Measurements from ENCODE around the gene CRYZL1. TPM values are rescaled to one million over a fixed set of nuclear protein-coding genes. Genes with fewer than 3 reads are reported as not detected.
A peak's percentile ranks its signal among the peaks of the same experiment; 100 is the strongest.

Gene CRYZL1
- total and polyA plus RNA-seq, 3 donors from 2014 or later: 40.6 to 75.7 (median 73.2) TPM

GRCh38 chr21:33540711-33541104 lies 100.8 kb downstream of the CRYZL1 start:
- peak overlapping the region; percentile 81 to 93 for H3K4me3 ChIP-seq
- intact Hi-C loops (cut with DNase I; ENCODE audit: low total_unique reads): no loop called here
- no peak for TF ChIP-seq CTCF (IDR thresholded peaks at IDR 0.05)
- no peak for TF ChIP-seq POLR2A (IDR thresholded peaks at IDR 0.05)
- H3K4me1 ChIP-seq: peaks cover 6% of the 10 kb centered on the region
- DNase-seq: no peak
- H3K36me3 ChIP-seq (ENCODE audit: low read depth, missing control alignments): no peaks in the 10 kb centered on the region
- peak overlapping the region; percentile 97 to 99 for H3K27ac ChIP-seq
- no peaks in the 10 kb centered on the region for H3K9me3 ChIP-seq
- 57 to 59% methylated on average over 3 of the region's 3 CpGs for WGBS, 2 donors
- H3K27me3 ChIP-seq: no peaks in the 10 kb centered on the region

GRCh38 chr21:33539616-33540015 lies 101.9 kb downstream of the CRYZL1 start:
- Histone ChIP-seq H3K9me3 (no peaks in the 10 kb centered on the region), H3K36me3 (ENCODE audit: low read depth, missing control alignments) (no peaks in the 10 kb centered on the region), H3K4me1 (peaks cover 6% of the 10 kb centered on the region), H3K27ac (no peak overlapping the region), H3K4me3 (no peak overlapping the region), H3K27me3 (no peaks in the 10 kb centered on the region)
- DNase-seq: no peak
- intact Hi-C loops (cut with DNase I; ENCODE audit: low total_unique reads): no loop called here
- 77 to 82% methylated on average over 4 of the region's 4 CpGs for WGBS, 2 donors
- TF ChIP-seq POLR2A (IDR thresholded peaks at IDR 0.05) (no peak), CTCF (IDR thresholded peaks at IDR 0.05) (no peak)

Other genes starting within 250 kb of the CRYZL1 start
- gene IFNGR2, start 238.3 kb downstream of the CRYZL1 start, total RNA-seq: 100 to 1,000 TPM in 1 of 2 donors, 10 to 100 TPM in 1; 87.6 to 108 TPM
- gene IFNGR2, start 238.3 kb downstream of the CRYZL1 start, polyA plus RNA-seq (ENCODE audit: insufficient read depth, low read depth, low replicate concordance): 91.9 TPM
- gene TMEM50B, start 161.8 kb downstream of the CRYZL1 start, total RNA-seq: 100 to 1,000 TPM in 1 of 2 donors, 10 to 100 TPM in 1; 57.8 to 115 TPM
- 70.6 TPM for gene TMEM50B, start 161.8 kb downstream of the CRYZL1 start, polyA plus RNA-seq (ENCODE audit: insufficient read depth, low read depth, low replicate concordance)
- gene DNAJC28, start 150.0 kb downstream of the CRYZL1 start, total RNA-seq: 1 to 10 TPM; 7.3 to 9.3 TPM
- gene DNAJC28, start 150.0 kb downstream of the CRYZL1 start, polyA plus RNA-seq (ENCODE audit: insufficient read depth, low read depth, low replicate concordance): 9.3 TPM
- 100 to 1,000 TPM; 143 TPM for gene GART, start 99.6 kb downstream of the CRYZL1 start, total RNA-seq
- gene GART, start 99.6 kb downstream of the CRYZL1 start, polyA plus RNA-seq (ENCODE audit: insufficient read depth, low read depth, low replicate concordance): 85.8 TPM
- 100 to 1,000 TPM; 310 to 377 TPM for gene SON, start 98.7 kb downstream of the CRYZL1 start, total RNA-seq
- 186 TPM for gene SON, start 98.7 kb downstream of the CRYZL1 start, polyA plus RNA-seq (ENCODE audit: insufficient read depth, low read depth, low replicate concordance)
- gene DONSON, start 53.1 kb downstream of the CRYZL1 start, total RNA-seq: 10 to 100 TPM; 34.4 to 66.1 TPM
- 46.9 TPM for gene DONSON, start 53.1 kb downstream of the CRYZL1 start, polyA plus RNA-seq (ENCODE audit: insufficient read depth, low read depth, low replicate concordance)
- gene ITSN1, start 760 bp upstream of the CRYZL1 start, total RNA-seq: 10 to 100 TPM; 48.4 to 56.6 TPM
- gene ITSN1, start 760 bp upstream of the CRYZL1 start, polyA plus RNA-seq (ENCODE audit: insufficient read depth, low read depth, low replicate concordance): 20.0 TPM

Data from testis (tissue), 3 donors.